Endothelial cell (in vitro differentiated cells): ENCODE data around the gene RCBTB2. TPM values are rescaled to one million over a fixed set of nuclear protein-coding genes. Genes with fewer than 3 reads are reported as not detected.

Source experiments
- DNase-seq: peaks from one replicate; pipeline ENCODE4 v3.0.0; 2021; ENCODE audit warnings: low spot score
- H3K27ac Mint-ChIP-seq: one replicate; pipeline ENCODE4 v1.8.0; 2021; ENCODE audit warnings: mixed read lengths, inconsistent platforms; ENCODE audit not compliant: unreplicated experiment
- H3K27me3 Mint-ChIP-seq: one replicate; pipeline ENCODE4 v1.8.0; 2021; ENCODE audit warnings: mild to moderate bottlenecking, moderate library complexity, mixed read lengths, inconsistent platforms; ENCODE audit not compliant: unreplicated experiment
- H3K36me3 Mint-ChIP-seq: one replicate; pipeline ENCODE4 v1.8.0; 2021; ENCODE audit warnings: mild to moderate bottlenecking, low read depth, mixed read lengths, inconsistent platforms; ENCODE audit not compliant: unreplicated experiment
- H3K4me1 Mint-ChIP-seq: one replicate; pipeline ENCODE4 v1.8.0; 2021; ENCODE audit warnings: mild to moderate bottlenecking, mixed read lengths, inconsistent platforms; ENCODE audit not compliant: unreplicated experiment
- H3K4me3 Mint-ChIP-seq: one replicate; pipeline ENCODE4 v1.8.0; 2021; ENCODE audit warnings: mild to moderate bottlenecking, mixed read lengths, inconsistent platforms; ENCODE audit not compliant: unreplicated experiment
- H3K9me3 Mint-ChIP-seq: one replicate; pipeline ENCODE4 v1.8.0; 2021; ENCODE audit warnings: mixed read lengths, inconsistent platforms; ENCODE audit not compliant: unreplicated experiment
- total RNA-seq: library from RNA; stranded (reverse); fragmentation: NEBNext Ultra II Directional; extraction: Animal tissue kit (Norgen Biotek cat#: 25700); gene quantifications from one replicate; pipeline ENCODE4 v1.2.1, GENCODE V29; 2021; ENCODE audit not compliant: unreplicated experiment
- TF ChIP-seq, protein P1 (sequence below): fragments of 200-600 bp; sonication (generic); IDR thresholded peaks from one replicate; pipeline ENCODE4 v1.5.0; 2021; ENCODE audit warnings: antibody characterized with exemption; ENCODE audit not compliant: unreplicated experiment

RCBTB2 gene
- total RNA-seq, 1 donor from 2014 or later = 71.0 TPM

DNA sequence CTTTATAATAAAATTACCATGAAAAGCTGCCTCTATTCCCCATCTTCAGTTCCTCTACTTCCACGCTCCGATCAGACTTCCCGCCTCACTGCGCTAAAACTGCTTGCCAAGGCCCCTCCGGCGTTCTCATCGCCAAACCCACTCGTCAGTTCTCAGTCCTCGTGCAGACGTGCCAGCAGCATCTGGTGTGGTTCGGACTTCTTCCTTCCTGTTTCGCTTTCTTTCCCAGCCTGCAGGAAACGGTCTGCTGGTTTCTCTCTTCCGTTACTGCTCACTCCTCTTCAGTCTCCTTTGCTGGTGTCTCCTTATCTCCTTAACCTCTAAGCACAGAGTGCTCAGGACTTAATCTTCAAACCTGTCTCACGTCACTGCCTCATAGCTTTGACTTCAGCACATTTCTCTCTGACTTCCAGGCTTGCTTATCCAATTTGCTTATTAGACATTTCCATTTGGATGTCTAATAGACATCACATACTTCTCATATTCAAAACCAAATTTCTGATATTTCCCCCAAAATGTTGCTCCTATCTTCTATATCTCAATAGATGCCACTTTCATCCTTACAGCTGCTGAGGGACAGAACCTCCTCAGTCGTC, 40.3 kb downstream of the RCBTB2 start:
- DNase-seq = peak; percentile 55
- Mint-ChIP-seq H3K27me3 (peaks cover 3% of the 10 kb centered on the region), H3K4me3 (no peak overlapping the region), H3K4me1 (peaks cover 17% of the 10 kb centered on the region), H3K9me3 (no peaks in the 10 kb centered on the region), H3K36me3 (peaks cover 33% of the 10 kb centered on the region), H3K27ac (no peak overlapping the region)
- TF ChIP-seq, protein P1, sequence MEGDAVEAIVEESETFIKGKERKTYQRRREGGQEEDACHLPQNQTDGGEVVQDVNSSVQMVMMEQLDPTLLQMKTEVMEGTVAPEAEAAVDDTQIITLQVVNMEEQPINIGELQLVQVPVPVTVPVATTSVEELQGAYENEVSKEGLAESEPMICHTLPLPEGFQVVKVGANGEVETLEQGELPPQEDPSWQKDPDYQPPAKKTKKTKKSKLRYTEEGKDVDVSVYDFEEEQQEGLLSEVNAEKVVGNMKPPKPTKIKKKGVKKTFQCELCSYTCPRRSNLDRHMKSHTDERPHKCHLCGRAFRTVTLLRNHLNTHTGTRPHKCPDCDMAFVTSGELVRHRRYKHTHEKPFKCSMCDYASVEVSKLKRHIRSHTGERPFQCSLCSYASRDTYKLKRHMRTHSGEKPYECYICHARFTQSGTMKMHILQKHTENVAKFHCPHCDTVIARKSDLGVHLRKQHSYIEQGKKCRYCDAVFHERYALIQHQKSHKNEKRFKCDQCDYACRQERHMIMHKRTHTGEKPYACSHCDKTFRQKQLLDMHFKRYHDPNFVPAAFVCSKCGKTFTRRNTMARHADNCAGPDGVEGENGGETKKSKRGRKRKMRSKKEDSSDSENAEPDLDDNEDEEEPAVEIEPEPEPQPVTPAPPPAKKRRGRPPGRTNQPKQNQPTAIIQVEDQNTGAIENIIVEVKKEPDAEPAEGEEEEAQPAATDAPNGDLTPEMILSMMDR = no peak

DNA sequence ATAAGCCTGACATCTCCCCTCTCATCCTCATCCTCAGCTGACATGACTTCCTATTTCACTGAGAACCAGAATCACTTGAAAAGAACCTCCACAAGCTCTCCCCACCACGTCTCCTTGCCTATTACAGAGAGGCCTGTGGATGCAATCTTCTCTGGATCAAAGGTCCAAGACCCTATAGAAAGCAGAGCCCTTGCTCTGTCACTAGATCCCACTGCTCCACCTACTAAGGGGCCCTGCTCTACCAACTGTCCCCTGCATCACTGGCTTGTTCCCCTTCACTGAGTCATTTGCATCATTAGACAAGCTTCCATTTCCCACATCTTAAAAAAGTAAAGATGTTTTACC, 40.8 kb downstream of the RCBTB2 start:
- Mint-ChIP-seq H3K27ac (no peak overlapping the region), H3K4me1 (peaks cover 16% of the 10 kb centered on the region), H3K36me3 (peaks cover 32% of the 10 kb centered on the region), H3K27me3 (peaks cover 3% of the 10 kb centered on the region), H3K4me3 (no peak overlapping the region), H3K9me3 (no peaks in the 10 kb centered on the region)
- TF ChIP-seq, protein P1 = no peak
- DNase-seq = no peak

DNA sequence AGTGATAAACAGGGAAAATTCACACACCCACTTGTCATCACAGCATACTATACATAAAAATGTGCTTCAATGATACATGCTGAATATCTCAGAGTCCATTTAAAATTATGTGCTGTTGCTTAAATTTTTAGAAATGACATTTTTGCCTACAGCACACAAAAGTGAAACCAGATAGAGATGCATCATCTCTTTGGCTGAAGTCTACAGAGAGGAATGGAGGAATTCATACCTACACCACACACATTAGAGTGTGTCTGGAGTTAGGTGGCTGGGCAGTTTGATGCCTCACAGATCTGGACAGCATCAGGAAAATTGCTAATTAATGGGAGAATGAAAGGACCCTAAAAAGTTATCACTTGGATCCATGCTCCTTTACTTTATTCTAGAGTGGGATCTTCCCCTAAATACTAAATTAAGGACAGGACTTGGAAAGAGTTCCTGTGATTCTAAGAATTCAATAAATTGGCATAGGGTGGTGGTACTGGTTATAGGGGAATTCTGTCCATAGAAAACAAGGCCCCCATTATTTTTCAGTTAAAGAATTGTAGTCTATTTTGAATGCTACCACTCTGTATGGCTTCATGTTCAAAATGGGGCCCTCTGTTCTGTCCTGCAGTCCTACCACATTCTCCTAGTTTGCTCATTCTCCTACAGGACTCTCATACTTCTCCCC, 41.3 kb downstream of the RCBTB2 start:
- no peak for DNase-seq
- Mint-ChIP-seq H3K27ac (peak overlapping the region; percentile 22), H3K27me3 (peaks cover 3% of the 10 kb centered on the region), H3K9me3 (no peaks in the 10 kb centered on the region), H3K4me1 (peaks cover 12% of the 10 kb centered on the region), H3K4me3 (peak overlapping the region; percentile 52), H3K36me3 (peaks cover 31% of the 10 kb centered on the region)
- TF ChIP-seq, protein P1 = no peak

DNA sequence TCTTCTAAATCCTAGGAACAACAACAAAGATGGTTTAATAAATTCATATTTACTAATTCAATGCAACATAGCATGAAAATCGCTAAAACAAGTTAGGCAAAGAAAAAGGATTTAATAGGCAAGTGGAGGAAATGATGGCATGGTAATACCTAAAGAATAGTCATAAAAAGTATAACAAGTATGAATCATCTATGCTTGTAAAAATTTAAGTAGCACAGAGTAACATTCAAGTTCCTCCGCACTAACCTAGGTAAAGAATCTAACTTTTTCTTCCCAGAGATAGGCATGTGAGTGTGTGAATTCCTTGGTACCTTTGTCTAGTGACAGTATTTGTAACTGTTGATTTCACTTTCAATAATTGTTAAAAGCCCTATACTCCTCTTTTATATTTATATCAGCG, 42.6 kb downstream of the RCBTB2 start:
- H3K27ac Mint-ChIP-seq = no peak overlapping the region
- H3K4me1 Mint-ChIP-seq = peaks cover 7% of the 10 kb centered on the region
- DNase-seq = no peak
- peaks cover 39% of the 10 kb centered on the region for H3K36me3 Mint-ChIP-seq
- H3K4me3 Mint-ChIP-seq = peak overlapping the region; percentile 25
- TF ChIP-seq, protein P1 = no peak
- H3K9me3 Mint-ChIP-seq = no peaks in the 10 kb centered on the region
- peaks cover 2% of the 10 kb centered on the region for H3K27me3 Mint-ChIP-seq

DNA sequence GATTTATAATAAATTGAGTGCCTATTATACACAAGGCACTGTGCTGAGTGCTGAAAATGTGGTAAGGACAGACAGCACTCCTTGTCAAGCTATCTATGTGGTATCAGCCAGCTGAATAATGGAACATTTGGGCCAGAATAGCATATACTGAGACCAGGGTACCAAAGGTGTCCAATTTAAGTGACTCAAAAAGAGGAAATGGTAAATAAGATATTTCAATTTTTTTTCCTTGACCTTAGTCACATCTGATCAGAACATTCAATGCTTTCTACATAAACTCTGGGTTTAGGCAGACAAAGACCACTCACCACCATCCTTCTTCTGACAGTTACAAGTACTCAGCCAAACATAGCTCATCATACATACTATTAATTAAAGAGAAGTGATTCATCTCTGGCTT, 43.2 kb downstream of the RCBTB2 start:
- Mint-ChIP-seq H3K27ac (no peak overlapping the region), H3K4me1 (peaks cover 7% of the 10 kb centered on the region), H3K27me3 (peaks cover 3% of the 10 kb centered on the region), H3K9me3 (no peaks in the 10 kb centered on the region), H3K36me3 (peaks cover 44% of the 10 kb centered on the region), H3K4me3 (peak overlapping the region; percentile 25)
- DNase-seq = no peak
- TF ChIP-seq, protein P1 = no peak
